H9 (cell line): Measurements from ENCODE around the gene BRDT. TPM values are rescaled to one million over a fixed set of nuclear protein-coding genes. Genes with fewer than 3 reads are reported as not detected.

Experiments used
- DNase-seq: peaks from one replicate; pipeline ENCODE4 v3.0.0-alpha.2; 2017
- H2AFZ ChIP-seq: one replicate; pipeline ENCODE4 v1.6.1; 2013; ENCODE audit warnings: mild to moderate bottlenecking, low read length, control low read depth, moderate library complexity
- H2AK5ac ChIP-seq: 2 replicates; pipeline ENCODE4 v1.6.1; 2013; ENCODE audit warnings: low read length, control low read depth, mixed read lengths; ENCODE audit not compliant: insufficient read length
- H2BK120ac ChIP-seq: one replicate; pipeline ENCODE4 v1.6.1; 2013; ENCODE audit warnings: low read depth, mild to moderate bottlenecking, low read length, control low read depth, inconsistent platforms; ENCODE audit not compliant: poor library complexity, severe bottlenecking
- H2BK12ac ChIP-seq: 2 replicates; pipeline ENCODE4 v1.6.1; 2013; ENCODE audit warnings: low read length, control low read depth, mixed read lengths, low read depth; ENCODE audit not compliant: insufficient read length
- H2BK15ac ChIP-seq: 2 replicates; pipeline ENCODE4 v1.6.1; 2013; ENCODE audit warnings: low read depth, low read length, control low read depth
- H2BK20ac ChIP-seq: one replicate; pipeline ENCODE4 v1.6.1; 2013; ENCODE audit warnings: low read depth, mild to moderate bottlenecking, low read length, control low read depth, inconsistent platforms; ENCODE audit not compliant: poor library complexity, severe bottlenecking
- H2BK5ac ChIP-seq: 2 replicates; pipeline ENCODE4 v1.6.1; 2013; ENCODE audit warnings: low read length, control low read depth, mixed read lengths; ENCODE audit not compliant: insufficient read length
- H3K14ac ChIP-seq: 2 replicates; pipeline ENCODE4 v1.6.1; 2013; ENCODE audit warnings: low read length, control low read depth; ENCODE audit not compliant: insufficient read depth
- H3K18ac ChIP-seq: 2 replicates; pipeline ENCODE4 v1.6.1; 2013; ENCODE audit warnings: low read depth, mild to moderate bottlenecking, mixed read lengths, low read length, control low read depth; ENCODE audit not compliant: insufficient read length
- H3K23ac ChIP-seq: 2 replicates; pipeline ENCODE4 v1.6.1; 2013; ENCODE audit warnings: low read length, control low read depth, mixed read lengths, low read depth; ENCODE audit not compliant: insufficient read length
- H3K23me2 ChIP-seq: 2 replicates; pipeline ENCODE4 v1.6.1; 2013; ENCODE audit warnings: low read depth, mild to moderate bottlenecking, mixed read lengths, low read length, control low read depth; ENCODE audit not compliant: insufficient read length, poor library complexity, severe bottlenecking
- H3K27ac ChIP-seq: 2 replicates; pipeline ENCODE4 v1.5.1; 2013; ENCODE audit warnings: low read length, control low read depth, mixed read lengths, low read depth; ENCODE audit not compliant: insufficient read length
- H3K27me3 ChIP-seq: 2 replicates; pipeline ENCODE4 v1.6.1; 2013; ENCODE audit warnings: low read length, control low read depth, inconsistent platforms; ENCODE audit not compliant: insufficient read depth
- H3K4ac ChIP-seq: 2 replicates; pipeline ENCODE4 v1.6.1; 2013; ENCODE audit warnings: low read depth, mild to moderate bottlenecking, control low read depth, inconsistent platforms, low read length, moderate library complexity
- H3K4me1 ChIP-seq: 2 replicates; pipeline ENCODE4 v1.6.1; 2013; ENCODE audit warnings: low read length, control low read depth, inconsistent platforms; ENCODE audit not compliant: insufficient read depth
- H3K4me2 ChIP-seq: 2 replicates; pipeline ENCODE4 v1.6.1; 2013; ENCODE audit warnings: low read length, control low read depth, mixed read lengths; ENCODE audit not compliant: insufficient read length, insufficient read depth
- H3K56ac ChIP-seq: 2 replicates; pipeline ENCODE4 v1.6.1; 2013; ENCODE audit warnings: low read depth, mild to moderate bottlenecking, mixed read lengths, low read length, control low read depth; ENCODE audit not compliant: insufficient read length
- H3K79me1 ChIP-seq: 2 replicates; pipeline ENCODE4 v1.6.1; 2013; ENCODE audit warnings: low read depth, mild to moderate bottlenecking, moderate library complexity, low read length, control low read depth, inconsistent platforms; ENCODE audit not compliant: insufficient read depth, poor library complexity, severe bottlenecking
- H3K79me2 ChIP-seq: 2 replicates; pipeline ENCODE4 v1.6.1; 2013; ENCODE audit warnings: low read length, control low read depth, inconsistent platforms; ENCODE audit not compliant: insufficient read depth
- H3K9ac ChIP-seq: 2 replicates; pipeline ENCODE4 v1.6.1; 2013; ENCODE audit warnings: low read length, control low read depth, mixed read lengths; ENCODE audit not compliant: insufficient read length; ENCODE audit errors: extremely low read depth
- H3K9me3 ChIP-seq: one replicate; pipeline ENCODE4 v1.6.1; 2013; ENCODE audit warnings: low read depth, low read length, inconsistent platforms; ENCODE audit not compliant: control insufficient read depth
- H3T11ph ChIP-seq: one replicate; pipeline ENCODE4 v1.6.1; 2013; ENCODE audit warnings: mild to moderate bottlenecking, low read length, control low read depth, inconsistent platforms
- H4K20me1 ChIP-seq: one replicate; pipeline ENCODE4 v1.6.1; 2013; ENCODE audit not compliant: control insufficient read depth, insufficient read length, insufficient read depth
- H4K5ac ChIP-seq: 2 replicates; pipeline ENCODE4 v1.6.1; 2013; ENCODE audit warnings: low read depth, mild to moderate bottlenecking, mixed read lengths, low read length, control low read depth; ENCODE audit not compliant: insufficient read length
- H4K8ac ChIP-seq: replicated peaks from 2 replicates; pipeline ENCODE4 v1.6.1; 2013; ENCODE audit warnings: low read length, control low read depth, mixed read lengths, low read depth; ENCODE audit not compliant: insufficient read length
- H4K91ac ChIP-seq: 2 replicates; pipeline ENCODE4 v1.6.1; 2013; ENCODE audit warnings: low read depth, mild to moderate bottlenecking, moderate library complexity, mixed read lengths, low read length, control low read depth; ENCODE audit not compliant: insufficient read length
- H3K27ac Mint-ChIP-seq, 3 experiments: 2 replicates in 2 of 3; 3 replicates in 1 of 3; pipeline ENCODE4 v1.8.0; 2020 to 2021; ENCODE audit warnings: mixed read lengths in 3 of 3, mild to moderate bottlenecking in 1 of 3, moderate library complexity in 1 of 3
- H3K27me3 Mint-ChIP-seq: 2 replicates; pipeline ENCODE4 v1.8.0; 2021; ENCODE audit warnings: low read depth, mild to moderate bottlenecking, moderate library complexity, mixed read lengths
- H3K36me3 Mint-ChIP-seq, 3 experiments: 2 replicates in 2 of 3; 3 replicates in 1 of 3; pipeline ENCODE4 v1.8.0; 2020 to 2021; ENCODE audit warnings: low read depth in 3 of 3, mixed read lengths in 3 of 3; ENCODE audit not compliant: insufficient read depth in 1 of 3
- H3K4me1 Mint-ChIP-seq, 2 experiments: 2 replicates each; pipeline ENCODE4 v1.8.0; 2020; ENCODE audit warnings: mixed read lengths in 2 of 2
- H3K4me3 Mint-ChIP-seq, 2 experiments: 2 replicates in 1 of 2; 3 replicates in 1 of 2; pipeline ENCODE4 v1.8.0; 2020 to 2021; ENCODE audit warnings: mild to moderate bottlenecking in 2 of 2, mixed read lengths in 2 of 2, moderate library complexity in 1 of 2
- H3K9me3 Mint-ChIP-seq, 2 experiments: 2 replicates in 1 of 2; 3 replicates in 1 of 2; pipeline ENCODE4 v1.8.0; 2020; ENCODE audit warnings: mild to moderate bottlenecking in 2 of 2, mixed read lengths in 2 of 2, moderate library complexity in 1 of 2
- CTCF ChIP-seq: fragments of 200-600 bp; sonication (generic); conservative IDR thresholded peaks from 3 replicates; pipeline ENCODE4 v1.8.0; 2021; ENCODE audit warnings: antibody characterized with exemption, mild to moderate bottlenecking
- WGBS: extraction: QIAGEN DNeasy Blood & Tissue Kit; methylation state at CpG from one replicate; pipeline ENCODE4 v1.1.7; 2013; ENCODE audit warnings: missing lambda C conversion rate, low lambda C conversion rate, mixed read lengths; ENCODE audit not compliant: insufficient read length; ENCODE audit errors: extremely low coverage; 5-methylcytosine and 5-hydroxymethylcytosine counted together
- total RNA-seq: library from RNA; stranded (reverse); gene quantifications from 2 replicates; pipeline ENCODE4 v1.2.1, GENCODE V29; 2021

Gene BRDT
- total RNA-seq, 1 experiment from 2014 or later: 0.15 TPM

DNA sequence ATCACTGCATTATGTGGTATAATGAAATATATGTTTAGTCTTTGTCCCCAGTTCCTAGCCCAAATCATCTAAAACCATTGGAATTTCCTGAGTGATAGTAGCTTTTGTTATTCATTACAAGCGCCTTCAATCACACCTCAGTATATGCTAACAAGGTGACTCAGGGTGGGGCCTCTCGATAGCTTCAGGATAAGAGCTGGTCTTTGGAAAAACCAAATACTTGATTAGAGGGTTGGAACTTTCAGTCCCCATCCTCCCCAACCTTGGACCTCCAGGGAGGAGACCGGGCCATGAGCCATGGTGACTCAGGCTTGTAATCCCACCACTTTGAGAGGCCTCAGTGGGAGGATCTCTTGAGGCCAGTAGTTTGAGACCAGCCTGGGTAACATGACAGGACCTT lies 5.1 kb upstream of the BRDT start:
- H2AK5ac ChIP-seq: no peak overlapping the region
- H3K27ac ChIP-seq: no peak overlapping the region
- no peaks in the 10 kb centered on the region for H3K79me2 ChIP-seq
- no peak overlapping the region for H4K91ac ChIP-seq
- Mint-ChIP-seq H3K4me1 (peaks cover 13 to 19% of the 10 kb centered on the region in 2 experiments), H3K9me3 (no peaks in the 10 kb centered on the region), H3K27ac (no peak overlapping the region), H3K27me3 (no peaks in the 10 kb centered on the region), H3K4me3 (no peak overlapping the region), H3K36me3 (peaks cover 0 to 5% (median 0%) of the 10 kb centered on the region in 3 experiments; a peak in 2 of 7 replicates)
- no peak overlapping the region for H3T11ph ChIP-seq
- H4K20me1 ChIP-seq: no peaks in the 10 kb centered on the region
- H2BK12ac ChIP-seq: no peak overlapping the region
- H3K9me3 ChIP-seq: no peaks in the 10 kb centered on the region
- H3K18ac ChIP-seq: no peak overlapping the region
- H3K9ac ChIP-seq: no peak overlapping the region
- H2BK20ac ChIP-seq: no peak overlapping the region
- no peak overlapping the region for H3K23ac ChIP-seq
- no peak overlapping the region for H3K14ac ChIP-seq
- H2AFZ ChIP-seq: peak overlapping the region; percentile 56
- no CpG with 5 or more reads among the region's 3 CpGs for WGBS
- no peaks in the 10 kb centered on the region for H3K79me1 ChIP-seq
- no peak overlapping the region for H3K4ac ChIP-seq
- DNase-seq: peak; percentile 37
- H3K56ac ChIP-seq: no peak overlapping the region
- H2BK5ac ChIP-seq: no peak overlapping the region
- H2BK120ac ChIP-seq: no peak overlapping the region
- H4K8ac ChIP-seq: no peak overlapping the region
- no peak overlapping the region for H4K5ac ChIP-seq
- no peak overlapping the region for H3K4me2 ChIP-seq
- TF ChIP-seq CTCF: no peak
- H3K23me2 ChIP-seq: no peaks in the 10 kb centered on the region
- H3K27me3 ChIP-seq: no peaks in the 10 kb centered on the region
- no peaks in the 10 kb centered on the region for H3K4me1 ChIP-seq
- no peak overlapping the region for H2BK15ac ChIP-seq
